Fibroblast of the aortic adventitia (primary cell): Measurements from ENCODE around the gene LRRC9. TPM values are rescaled to one million over a fixed set of nuclear protein-coding genes. Genes with fewer than 3 reads are reported as not detected.

ENCODE experiments used
- DNase-seq: peaks from one replicate; pipeline ENCODE4 v3.0.0-alpha.2; 2010; ENCODE audit warnings: low read depth
- H3K4me3 ChIP-seq: 2 replicates; pipeline ENCODE4 v1.5.1; 2011; ENCODE audit warnings: low read depth, mild to moderate bottlenecking, control low read depth, low read length, moderate library complexity
- total RNA-seq: library from RNA; depleted of rRNA; stranded (reverse); fragments of >200 nt; gene quantifications from 2 replicates; pipeline ENCODE4 v1.2.3, GENCODE V29; 2012; ENCODE audit warnings: low replicate concordance
- TF ChIP-seq, protein P1 (sequence below): IDR thresholded peaks from 2 replicates; pipeline ENCODE4 v1.5.1; 2011; ENCODE audit warnings: mild to moderate bottlenecking, low read length, control low read depth, inconsistent platforms; ENCODE audit not compliant: insufficient read depth

The LRRC9 gene
- total RNA-seq, 1 donor: not detected

DNA sequence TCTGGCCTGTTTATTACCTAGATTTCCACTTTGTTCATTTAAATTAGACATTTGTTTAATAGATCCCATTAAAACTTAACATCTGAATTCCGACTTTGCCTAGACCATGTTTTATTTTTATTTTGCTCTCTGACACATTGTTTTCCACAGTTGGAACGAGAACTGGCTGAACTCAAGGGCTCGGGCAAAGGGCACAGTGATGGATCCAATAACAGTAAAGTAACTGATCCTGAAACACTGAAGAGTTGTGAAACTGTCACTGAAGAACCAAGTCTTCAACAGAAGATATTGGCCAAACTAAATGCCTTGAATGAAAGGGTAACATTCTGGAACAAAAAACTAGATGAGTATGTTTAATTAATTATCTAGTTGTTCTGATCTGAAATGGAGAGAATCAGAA is 39.7 kb downstream of the LRRC9 start:
- TF ChIP-seq, protein P1, sequence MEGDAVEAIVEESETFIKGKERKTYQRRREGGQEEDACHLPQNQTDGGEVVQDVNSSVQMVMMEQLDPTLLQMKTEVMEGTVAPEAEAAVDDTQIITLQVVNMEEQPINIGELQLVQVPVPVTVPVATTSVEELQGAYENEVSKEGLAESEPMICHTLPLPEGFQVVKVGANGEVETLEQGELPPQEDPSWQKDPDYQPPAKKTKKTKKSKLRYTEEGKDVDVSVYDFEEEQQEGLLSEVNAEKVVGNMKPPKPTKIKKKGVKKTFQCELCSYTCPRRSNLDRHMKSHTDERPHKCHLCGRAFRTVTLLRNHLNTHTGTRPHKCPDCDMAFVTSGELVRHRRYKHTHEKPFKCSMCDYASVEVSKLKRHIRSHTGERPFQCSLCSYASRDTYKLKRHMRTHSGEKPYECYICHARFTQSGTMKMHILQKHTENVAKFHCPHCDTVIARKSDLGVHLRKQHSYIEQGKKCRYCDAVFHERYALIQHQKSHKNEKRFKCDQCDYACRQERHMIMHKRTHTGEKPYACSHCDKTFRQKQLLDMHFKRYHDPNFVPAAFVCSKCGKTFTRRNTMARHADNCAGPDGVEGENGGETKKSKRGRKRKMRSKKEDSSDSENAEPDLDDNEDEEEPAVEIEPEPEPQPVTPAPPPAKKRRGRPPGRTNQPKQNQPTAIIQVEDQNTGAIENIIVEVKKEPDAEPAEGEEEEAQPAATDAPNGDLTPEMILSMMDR: no peak
- H3K4me3 ChIP-seq: no peak overlapping the region
- DNase-seq: no peak

DNA sequence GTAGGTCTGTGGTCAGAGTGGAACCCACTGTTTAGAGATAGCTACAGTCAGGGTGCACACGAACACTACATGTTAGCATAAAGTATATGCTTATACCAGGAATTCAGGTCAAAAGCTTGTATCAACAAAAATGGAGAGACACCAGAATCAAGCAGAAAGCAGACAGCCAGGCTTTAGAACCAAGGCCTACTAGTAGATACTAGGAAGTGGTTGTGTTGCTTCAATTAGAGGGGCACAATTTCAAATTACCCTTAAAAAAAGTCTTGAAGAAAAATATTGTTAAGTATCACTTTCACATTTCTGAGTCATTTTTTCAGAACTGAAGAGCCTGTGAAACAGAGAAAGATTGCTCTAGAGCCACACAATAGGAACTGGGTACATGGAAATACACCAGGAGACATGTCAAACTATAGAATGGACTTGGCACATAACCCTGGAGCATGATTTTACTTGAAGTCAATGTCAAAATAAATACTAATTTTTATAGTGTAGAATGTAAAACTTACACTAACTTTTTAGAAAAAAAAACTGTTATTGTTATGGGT is 41.6 kb downstream of the LRRC9 start:
- TF ChIP-seq, protein P1: no peak
- no peak overlapping the region for H3K4me3 ChIP-seq
- no peak for DNase-seq

DNA sequence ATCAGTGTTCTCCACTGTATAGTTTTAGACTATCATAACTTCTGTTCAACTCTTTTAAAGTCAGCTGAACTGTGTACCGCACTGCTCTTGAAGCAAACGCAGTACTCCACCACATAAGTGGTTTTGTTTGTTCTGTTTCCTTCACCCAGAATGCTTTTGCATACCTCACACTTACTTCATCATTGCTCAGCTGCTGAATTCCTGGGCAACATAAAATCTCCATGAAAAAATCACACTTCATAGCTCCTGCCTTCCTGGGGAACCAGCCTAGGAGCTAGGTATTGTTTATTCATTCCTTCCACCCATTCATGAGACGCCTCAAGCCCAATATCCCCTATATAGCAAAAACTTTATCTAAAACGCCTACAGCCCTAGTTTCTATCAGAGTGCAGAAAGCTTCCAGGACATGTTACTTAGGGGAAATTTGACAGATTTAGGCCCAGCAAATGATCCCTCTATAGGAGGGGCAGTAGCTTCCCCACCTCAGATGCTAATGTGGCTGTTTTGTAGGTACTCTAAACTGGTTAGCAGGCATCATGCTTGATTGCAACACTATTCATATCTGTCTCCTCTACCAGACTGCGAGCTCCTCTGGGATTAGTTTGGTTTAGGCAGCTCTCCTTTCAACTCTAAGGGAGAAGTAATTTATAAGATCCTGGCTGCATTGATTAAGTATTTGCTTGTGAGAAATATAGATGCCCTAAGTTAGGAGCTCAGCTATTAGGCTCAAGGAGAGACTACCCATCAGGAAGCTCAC is 44.5 kb downstream of the LRRC9 start:
- DNase-seq: no peak

DNA sequence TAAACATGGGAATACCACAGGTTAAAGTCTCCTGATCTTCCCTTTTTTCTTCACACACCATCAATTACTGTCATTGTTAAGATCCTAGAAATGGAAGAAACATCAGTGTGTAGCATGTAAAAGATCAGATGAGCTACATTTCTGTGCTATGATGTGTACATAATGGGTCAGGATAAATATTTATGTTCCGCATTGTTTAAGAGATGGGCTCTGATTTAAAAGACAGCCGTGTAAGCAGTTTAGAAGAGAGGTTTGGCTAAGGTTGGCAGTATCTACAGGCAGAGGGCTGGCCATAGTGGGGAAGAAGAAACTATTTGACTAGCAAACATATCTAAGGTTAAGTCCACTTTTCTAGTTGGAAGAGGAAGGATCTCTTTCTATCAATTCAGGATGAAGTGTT is 49.4 kb downstream of the LRRC9 start:
- no peak overlapping the region for H3K4me3 ChIP-seq
- TF ChIP-seq, protein P1: no peak
- no peak for DNase-seq

More for the DNA sequence above, 44.5 kb downstream of the LRRC9 start:
- TF ChIP-seq, protein P1: no peak
- no peak overlapping the region for H3K4me3 ChIP-seq

DNA sequence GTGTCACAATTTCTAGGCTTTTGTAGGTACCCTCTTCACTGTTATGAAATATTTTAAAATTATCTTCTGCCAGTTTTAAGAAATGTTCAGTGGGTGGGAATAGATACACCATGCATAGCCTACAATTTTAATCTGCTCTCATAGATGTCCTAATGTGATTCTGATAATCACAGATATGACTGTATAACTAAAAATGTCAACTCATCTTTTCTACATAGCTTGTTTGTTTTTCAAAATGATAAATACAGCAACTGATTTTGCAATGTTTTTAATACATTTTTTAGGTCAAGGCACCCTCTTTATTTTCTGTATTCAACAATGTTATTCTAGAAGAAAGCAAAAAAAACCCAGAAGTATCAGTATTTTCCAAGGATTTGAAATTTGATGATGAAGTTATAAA is 61.6 kb downstream of the LRRC9 start:
- TF ChIP-seq, protein P1: no peak
- H3K4me3 ChIP-seq: no peak overlapping the region
- DNase-seq: no peak

DNA sequence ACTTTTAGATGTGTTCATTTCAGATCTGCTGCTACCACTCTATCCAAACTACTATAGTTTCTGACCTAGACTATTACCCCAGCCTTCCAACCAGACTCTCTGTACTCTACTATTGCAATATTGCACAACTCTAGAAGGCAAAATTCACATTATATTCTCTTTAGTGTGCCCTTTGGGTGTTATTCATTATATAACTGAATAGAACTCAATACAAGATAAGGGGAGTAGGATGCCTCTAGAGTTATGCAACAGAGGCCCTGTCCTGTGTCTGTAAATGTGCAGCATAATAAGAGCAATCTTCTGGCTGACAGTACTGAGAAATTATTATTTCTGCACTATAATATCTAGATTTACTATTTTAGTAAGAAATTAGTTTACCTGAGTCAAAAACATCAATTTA is 63.1 kb downstream of the LRRC9 start:
- no peak for DNase-seq
- TF ChIP-seq, protein P1: no peak
- no peak overlapping the region for H3K4me3 ChIP-seq

DNA sequence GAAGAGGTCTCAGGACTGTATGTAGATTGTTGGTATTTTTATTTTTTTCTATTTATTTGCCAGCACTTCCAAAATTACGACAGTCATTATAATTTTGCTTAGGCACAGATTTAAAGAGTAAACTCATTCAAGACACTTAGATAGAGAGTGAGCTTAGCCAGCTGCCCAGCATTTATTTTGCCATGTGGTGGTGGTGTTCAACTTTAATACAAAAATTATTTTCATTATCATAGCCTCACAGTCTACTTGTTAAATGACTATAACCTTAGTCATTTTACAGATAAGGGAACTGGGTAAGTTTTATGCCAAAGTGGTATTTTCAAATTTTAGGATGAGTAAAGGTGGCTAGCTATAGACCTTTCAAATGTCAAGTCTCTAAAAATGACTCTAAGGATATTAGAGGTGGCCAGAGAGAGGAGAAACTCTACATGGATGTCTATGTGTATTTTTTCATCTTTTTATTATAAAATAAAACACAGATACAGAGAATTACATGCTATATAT is 66.7 kb downstream of the LRRC9 start:
- no peak for DNase-seq
- no peak overlapping the region for H3K4me3 ChIP-seq
- TF ChIP-seq, protein P1: no peak
